ENCODE measurements around the gene C10orf71. TPM values are rescaled to one million over a fixed set of nuclear protein-coding genes. Genes with fewer than 3 reads are reported as not detected.

The C10orf71 gene
- polyA plus RNA-seq, 2 of the 4 experiments (the other 2 are of a cell fraction) = not detected

DNA sequence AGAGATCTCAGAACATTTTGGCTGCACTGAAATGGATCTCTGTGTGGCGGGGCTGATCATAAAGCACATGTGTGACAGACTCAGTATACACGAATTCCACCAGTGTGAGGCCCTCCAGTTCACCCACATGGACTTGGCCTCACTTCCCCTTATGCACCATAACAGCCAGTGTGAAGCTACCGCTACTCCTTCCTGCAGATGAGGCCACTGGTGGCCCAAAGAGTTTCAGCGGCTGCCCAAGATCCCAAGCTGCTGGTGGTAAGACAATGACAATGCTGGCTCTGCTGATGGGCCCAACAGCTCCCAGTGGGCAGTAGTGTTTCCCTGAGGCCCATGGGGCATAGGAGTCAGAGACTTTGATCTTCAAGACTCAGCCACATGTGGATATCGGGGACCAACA, 21.0 kb upstream of the C10orf71 start:
- Histone ChIP-seq H3K27ac (no peak overlapping the region), H3K4me2 (no peak overlapping the region), H3K9me3 (no peaks in the 10 kb centered on the region), H3K4me1 (no peaks in the 10 kb centered on the region), H3K4me3 (no peak overlapping the region)
- ChIA-PET POLR2A (no interaction called here), CTCF (interaction anchor here (1.2 kb wide), 1 partner anchor 60 kb away, joined by 3 read pairs; no protein-coding TSS in a partner anchor)
- ATAC-seq = no peak
- no peak for DNase-seq (ENCODE audit: low read depth in 1 of 2, low spot score in 1 of 2)
- no peak for TF ChIP-seq CEBPB (IDR thresholded peaks at IDR 0.05)
- no peak for TF ChIP-seq JUN (IDR thresholded peaks at IDR 0.05)
- no peak for TF ChIP-seq PHF8 (IDR thresholded peaks at IDR 0.05; ENCODE audit: borderline replicate concordance, low read depth)
- TF ChIP-seq, protein P1, sequence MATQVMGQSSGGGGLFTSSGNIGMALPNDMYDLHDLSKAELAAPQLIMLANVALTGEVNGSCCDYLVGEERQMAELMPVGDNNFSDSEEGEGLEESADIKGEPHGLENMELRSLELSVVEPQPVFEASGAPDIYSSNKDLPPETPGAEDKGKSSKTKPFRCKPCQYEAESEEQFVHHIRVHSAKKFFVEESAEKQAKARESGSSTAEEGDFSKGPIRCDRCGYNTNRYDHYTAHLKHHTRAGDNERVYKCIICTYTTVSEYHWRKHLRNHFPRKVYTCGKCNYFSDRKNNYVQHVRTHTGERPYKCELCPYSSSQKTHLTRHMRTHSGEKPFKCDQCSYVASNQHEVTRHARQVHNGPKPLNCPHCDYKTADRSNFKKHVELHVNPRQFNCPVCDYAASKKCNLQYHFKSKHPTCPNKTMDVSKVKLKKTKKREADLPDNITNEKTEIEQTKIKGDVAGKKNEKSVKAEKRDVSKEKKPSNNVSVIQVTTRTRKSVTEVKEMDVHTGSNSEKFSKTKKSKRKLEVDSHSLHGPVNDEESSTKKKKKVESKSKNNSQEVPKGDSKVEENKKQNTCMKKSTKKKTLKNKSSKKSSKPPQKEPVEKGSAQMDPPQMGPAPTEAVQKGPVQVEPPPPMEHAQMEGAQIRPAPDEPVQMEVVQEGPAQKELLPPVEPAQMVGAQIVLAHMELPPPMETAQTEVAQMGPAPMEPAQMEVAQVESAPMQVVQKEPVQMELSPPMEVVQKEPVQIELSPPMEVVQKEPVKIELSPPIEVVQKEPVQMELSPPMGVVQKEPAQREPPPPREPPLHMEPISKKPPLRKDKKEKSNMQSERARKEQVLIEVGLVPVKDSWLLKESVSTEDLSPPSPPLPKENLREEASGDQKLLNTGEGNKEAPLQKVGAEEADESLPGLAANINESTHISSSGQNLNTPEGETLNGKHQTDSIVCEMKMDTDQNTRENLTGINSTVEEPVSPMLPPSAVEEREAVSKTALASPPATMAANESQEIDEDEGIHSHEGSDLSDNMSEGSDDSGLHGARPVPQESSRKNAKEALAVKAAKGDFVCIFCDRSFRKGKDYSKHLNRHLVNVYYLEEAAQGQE (IDR thresholded peaks at IDR 0.05) = no peak
- no peak for TF ChIP-seq RAD21 (conservative IDR thresholded peaks at IDR 0.05 in 1 of 2, IDR thresholded peaks at IDR 0.05 in 1 of 2)
- no peak for TF ChIP-seq JUNB (IDR thresholded peaks at IDR 0.05)
- no peak for TF ChIP-seq HOXA7 (CRISPR knock-in tag; IDR thresholded peaks at IDR 0.05)
- no peak for TF ChIP-seq MAZ (IDR thresholded peaks at IDR 0.05; ENCODE audit: borderline replicate concordance, low read depth, low read length)
- no peak for TF ChIP-seq KDM5A (IDR thresholded peaks at IDR 0.05)
- TF ChIP-seq POLR2A (IDR thresholded peaks at IDR 0.05; ENCODE audit: low read length) = no peak
- TF ChIP-seq MYC (IDR thresholded peaks at IDR 0.05; ENCODE audit: borderline replicate concordance, low read length) = no peak
- TF ChIP-seq NPAS2 (CRISPR knock-in tag; IDR thresholded peaks at IDR 0.05; ENCODE audit: borderline replicate concordance) = no peak
- TF ChIP-seq MAFK (IDR thresholded peaks at IDR 0.05; ENCODE audit: partially characterized antibody) = no peak
- no peak for TF ChIP-seq FOSL2 (IDR thresholded peaks at IDR 0.05)
- no peak for TF ChIP-seq FOSL2 (CRISPR knock-in tag; IDR thresholded peaks at IDR 0.05)
- no peak for TF ChIP-seq ZSCAN20 (CRISPR knock-in tag; IDR thresholded peaks at IDR 0.05)
- no peak for FAIRE-seq
- 36% methylated on average over 5 of the region's 5 CpGs for WGBS (ENCODE audit: missing lambda C conversion rate)

- Histone ChIP-seq H3K9me3 (no peaks in the 10 kb centered on the region), H3K4me1 (no peaks in the 10 kb centered on the region), H3K4me3 (no peak overlapping the region), H3K4me2 (no peak overlapping the region), H3K27ac (no peak overlapping the region)
- TF ChIP-seq TP53 (CRISPR knock-in tag; IDR thresholded peaks at IDR 0.05) = no peak
- no peak for TF ChIP-seq POLR2A (IDR thresholded peaks at IDR 0.05; ENCODE audit: low read length)
- TF ChIP-seq KDM1A (IDR thresholded peaks at IDR 0.05; ENCODE audit: low read depth) = no peak
- no peak for TF ChIP-seq TFCP2L1 (CRISPR knock-in tag; IDR thresholded peaks at IDR 0.05)
- TF ChIP-seq POLR2AphosphoS2 (conservative IDR thresholded peaks at IDR 0.05; ENCODE audit: low read length) = no peak
- no peak for TF ChIP-seq NFE2L2 (conservative IDR thresholded peaks at IDR 0.05; ENCODE audit: low read length)
- TF ChIP-seq, protein P1 (IDR thresholded peaks at IDR 0.05) = no peak
- TF ChIP-seq KDM5A (IDR thresholded peaks at IDR 0.05) = no peak
- TF ChIP-seq CHD4 (IDR thresholded peaks at IDR 0.05; ENCODE audit: borderline replicate concordance) = no peak
- TF ChIP-seq CHD2 (IDR thresholded peaks at IDR 0.05; ENCODE audit: low read length, partially characterized antibody) = no peak
- no peak for TF ChIP-seq ZSCAN20 (CRISPR knock-in tag; IDR thresholded peaks at IDR 0.05)
- TF ChIP-seq HEYL (CRISPR knock-in tag; IDR thresholded peaks at IDR 0.05) = no peak
- TF ChIP-seq CTCF (IDR thresholded peaks at IDR 0.05) = no peak
- WGBS (ENCODE audit: missing lambda C conversion rate) = 22% methylated on average over 6 of the region's 7 CpGs
- FAIRE-seq (no peak), DNase-seq (ENCODE audit: low read depth in 1 of 2, low spot score in 1 of 2) (no peak), ATAC-seq (no peak)
- POLR2A ChIA-PET = no interaction called here
- CTCF ChIA-PET = no interaction called here
These were observed 20.4 kb upstream of the C10orf71 start for GRCh38 chr10:49278497-49278981.

Measured in A549 (cell line).